Measurements from ENCODE around the gene TPSG1. TPM values are rescaled to one million over a fixed set of nuclear protein-coding genes. Genes with fewer than 3 reads are reported as not detected.

Gene TPSG1
- total RNA-seq, 1 experiment from 2014 or later: not detected

DNA sequence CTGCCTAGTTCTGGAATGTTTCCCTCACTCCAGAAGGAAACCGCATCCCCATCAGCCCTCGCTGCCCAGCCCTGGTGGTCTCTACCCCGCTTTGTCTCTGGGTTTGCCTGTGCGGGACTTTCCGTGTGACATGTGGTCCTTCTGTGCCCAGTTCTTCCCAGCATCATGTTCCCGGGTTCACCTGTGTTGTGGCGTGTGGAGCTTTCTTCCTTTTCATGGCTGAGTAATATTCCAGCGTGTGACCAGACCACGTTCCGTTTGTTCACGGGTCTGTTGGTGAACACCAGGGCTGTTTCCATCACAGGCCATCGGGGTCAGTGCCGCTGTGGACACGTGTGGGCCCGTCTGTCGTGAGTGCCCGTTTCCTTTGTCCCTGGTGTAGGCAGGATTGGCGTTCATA, 40.1 kb downstream of the TPSG1 start:
- Mint-ChIP-seq H3K27ac (peak overlapping the region in 1 of 3 experiments; percentile 65; a peak in 2 of 7 replicates), H3K4me3 (no peak overlapping the region; a peak in 1 of 5 replicates), H3K36me3 (ENCODE audit: insufficient read depth in 1 of 3, low read depth in 3 of 3) (peaks cover 0 to 8% (median 7%) of the 10 kb centered on the region in 3 experiments; a peak in 3 of 7 replicates), H3K4me1 (peaks cover 3 to 17% of the 10 kb centered on the region in 2 experiments; a peak in 2 of 4 replicates), H3K27me3 (ENCODE audit: low read depth) (no peaks in the 10 kb centered on the region), H3K9me3 (no peaks in the 10 kb centered on the region)
- Histone ChIP-seq H2BK12ac (ENCODE audit: insufficient read length, low read depth, low read length) (no peak overlapping the region), H3K4me1 (ENCODE audit: insufficient read depth, low read length) (no peaks in the 10 kb centered on the region), H2BK120ac (ENCODE audit: low read depth, low read length, poor library complexity, severe bottlenecking) (no peak overlapping the region), H3K27me3 (ENCODE audit: insufficient read depth, low read length) (no peaks in the 10 kb centered on the region), H3K9me3 (ENCODE audit: control insufficient read depth, low read depth, low read length) (no peaks in the 10 kb centered on the region), H2BK5ac (ENCODE audit: insufficient read length, low read length) (no peak overlapping the region), H3K9ac (ENCODE audit: extremely low read depth, insufficient read length, low read length) (no peak overlapping the region), H3K56ac (ENCODE audit: insufficient read length, low read depth, low read length) (no peak overlapping the region), H4K5ac (ENCODE audit: insufficient read length, low read depth, low read length) (no peak overlapping the region), H2AK5ac (ENCODE audit: insufficient read length, low read length) (no peak overlapping the region), H2BK15ac (ENCODE audit: low read depth, low read length) (no peak overlapping the region), H2AFZ (ENCODE audit: low read length) (no peak overlapping the region), H3K27ac (ENCODE audit: insufficient read length, low read depth, low read length) (no peak overlapping the region), H3K79me2 (ENCODE audit: insufficient read depth, low read length) (no peaks in the 10 kb centered on the region), H3K4ac (ENCODE audit: low read depth, low read length) (no peak overlapping the region), H4K8ac (replicated peaks; ENCODE audit: insufficient read length, low read depth, low read length) (no peak overlapping the region), H4K20me1 (ENCODE audit: control insufficient read depth, insufficient read depth, insufficient read length) (no peaks in the 10 kb centered on the region), H3K23ac (ENCODE audit: insufficient read length, low read depth, low read length) (no peak overlapping the region), H3K4me2 (ENCODE audit: insufficient read depth, insufficient read length, low read length) (no peak overlapping the region), H3K14ac (ENCODE audit: insufficient read depth, low read length) (no peak overlapping the region), H2BK20ac (ENCODE audit: low read depth, low read length, poor library complexity, severe bottlenecking) (no peak overlapping the region), H3T11ph (ENCODE audit: low read length) (no peak overlapping the region), H3K18ac (ENCODE audit: insufficient read length, low read depth, low read length) (no peak overlapping the region), H3K23me2 (ENCODE audit: insufficient read length, low read depth, low read length, poor library complexity, severe bottlenecking) (peaks cover 2% of the 10 kb centered on the region), H4K91ac (ENCODE audit: insufficient read length, low read depth, low read length) (no peak overlapping the region), H3K79me1 (ENCODE audit: insufficient read depth, low read depth, low read length, poor library complexity, severe bottlenecking) (no peaks in the 10 kb centered on the region)
- TF ChIP-seq, protein P1, sequence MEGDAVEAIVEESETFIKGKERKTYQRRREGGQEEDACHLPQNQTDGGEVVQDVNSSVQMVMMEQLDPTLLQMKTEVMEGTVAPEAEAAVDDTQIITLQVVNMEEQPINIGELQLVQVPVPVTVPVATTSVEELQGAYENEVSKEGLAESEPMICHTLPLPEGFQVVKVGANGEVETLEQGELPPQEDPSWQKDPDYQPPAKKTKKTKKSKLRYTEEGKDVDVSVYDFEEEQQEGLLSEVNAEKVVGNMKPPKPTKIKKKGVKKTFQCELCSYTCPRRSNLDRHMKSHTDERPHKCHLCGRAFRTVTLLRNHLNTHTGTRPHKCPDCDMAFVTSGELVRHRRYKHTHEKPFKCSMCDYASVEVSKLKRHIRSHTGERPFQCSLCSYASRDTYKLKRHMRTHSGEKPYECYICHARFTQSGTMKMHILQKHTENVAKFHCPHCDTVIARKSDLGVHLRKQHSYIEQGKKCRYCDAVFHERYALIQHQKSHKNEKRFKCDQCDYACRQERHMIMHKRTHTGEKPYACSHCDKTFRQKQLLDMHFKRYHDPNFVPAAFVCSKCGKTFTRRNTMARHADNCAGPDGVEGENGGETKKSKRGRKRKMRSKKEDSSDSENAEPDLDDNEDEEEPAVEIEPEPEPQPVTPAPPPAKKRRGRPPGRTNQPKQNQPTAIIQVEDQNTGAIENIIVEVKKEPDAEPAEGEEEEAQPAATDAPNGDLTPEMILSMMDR (conservative IDR thresholded peaks at IDR 0.05): no peak
- WGBS (ENCODE audit: extremely low coverage, insufficient read length, low lambda C conversion rate): no CpG with 5 or more reads among the region's 18 CpGs
- DNase-seq: no peak

Data from H9 (cell line).